ENCODE results near the gene HSD17B4.

DNA sequence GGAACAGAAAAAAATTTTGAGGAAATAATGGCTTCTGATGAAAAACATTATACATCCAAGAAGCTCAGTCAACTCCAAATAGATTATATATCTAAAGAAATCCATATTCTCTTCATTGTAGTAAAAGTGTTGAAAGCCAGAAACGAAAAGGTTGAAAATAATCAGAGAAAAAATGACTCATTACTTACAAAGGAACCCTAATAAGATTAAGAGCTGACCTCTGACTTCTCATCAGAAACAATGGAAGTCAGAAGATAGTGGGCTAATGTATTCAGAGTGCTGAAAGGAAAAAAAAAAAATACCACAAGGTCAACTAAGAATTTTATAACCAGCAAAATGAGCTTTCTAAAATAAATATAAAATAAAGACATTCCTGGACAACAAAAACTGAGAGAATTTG lies 60.0 kb downstream of the HSD17B4 start:
- TF ChIP-seq, protein P1, sequence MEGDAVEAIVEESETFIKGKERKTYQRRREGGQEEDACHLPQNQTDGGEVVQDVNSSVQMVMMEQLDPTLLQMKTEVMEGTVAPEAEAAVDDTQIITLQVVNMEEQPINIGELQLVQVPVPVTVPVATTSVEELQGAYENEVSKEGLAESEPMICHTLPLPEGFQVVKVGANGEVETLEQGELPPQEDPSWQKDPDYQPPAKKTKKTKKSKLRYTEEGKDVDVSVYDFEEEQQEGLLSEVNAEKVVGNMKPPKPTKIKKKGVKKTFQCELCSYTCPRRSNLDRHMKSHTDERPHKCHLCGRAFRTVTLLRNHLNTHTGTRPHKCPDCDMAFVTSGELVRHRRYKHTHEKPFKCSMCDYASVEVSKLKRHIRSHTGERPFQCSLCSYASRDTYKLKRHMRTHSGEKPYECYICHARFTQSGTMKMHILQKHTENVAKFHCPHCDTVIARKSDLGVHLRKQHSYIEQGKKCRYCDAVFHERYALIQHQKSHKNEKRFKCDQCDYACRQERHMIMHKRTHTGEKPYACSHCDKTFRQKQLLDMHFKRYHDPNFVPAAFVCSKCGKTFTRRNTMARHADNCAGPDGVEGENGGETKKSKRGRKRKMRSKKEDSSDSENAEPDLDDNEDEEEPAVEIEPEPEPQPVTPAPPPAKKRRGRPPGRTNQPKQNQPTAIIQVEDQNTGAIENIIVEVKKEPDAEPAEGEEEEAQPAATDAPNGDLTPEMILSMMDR (IDR thresholded peaks at IDR 0.05), result no peak
- TF ChIP-seq POLR2A (IDR thresholded peaks at IDR 0.05), result no peak

All from heart left ventricle (tissue), 13 donors.